KMS-11 (cell line): ENCODE measurements around the gene HEY2.

ENCODE experiments used
- H2AFZ ChIP-seq: fragments of 200-600 bp; sonication (generic); 2 replicates; pipeline ENCODE4 v1.6.1; 2016; ENCODE audit warnings: antibody characterized with exemption, mixed run types, low read depth
- H3K27ac ChIP-seq: fragments of 200-600 bp; sonication (generic); 2 replicates; pipeline ENCODE4 v1.6.1; 2016; ENCODE audit warnings: mild to moderate bottlenecking, mixed run types
- H3K27me3 ChIP-seq: fragments of 200-600 bp; sonication (generic); 2 replicates; pipeline ENCODE4 v1.6.1; 2017; ENCODE audit warnings: mild to moderate bottlenecking, low read depth, mixed run types, moderate library complexity; ENCODE audit not compliant: insufficient read depth
- H3K36me3 ChIP-seq: fragments of 200-600 bp; sonication (generic); 2 replicates; pipeline ENCODE4 v1.6.1; 2017; ENCODE audit warnings: mild to moderate bottlenecking, mixed run types; ENCODE audit not compliant: insufficient read depth
- H3K4me1 ChIP-seq: fragments of 200-600 bp; sonication (generic); 2 replicates; pipeline ENCODE4 v1.6.1; 2016; ENCODE audit warnings: mild to moderate bottlenecking, low read depth, mixed run types; ENCODE audit not compliant: poor library complexity, severe bottlenecking
- H3K4me2 ChIP-seq: fragments of 200-600 bp; sonication (generic); 2 replicates; pipeline ENCODE4 v1.7.0; 2016; ENCODE audit warnings: mild to moderate bottlenecking, mixed run types
- H3K4me3 ChIP-seq: fragments of 200-600 bp; sonication (generic); IDR thresholded peaks from 2 replicates; pipeline ENCODE4 v1.6.1; 2017; ENCODE audit warnings: low read depth, low read length, mixed read lengths; ENCODE audit not compliant: insufficient read depth
- H3K79me2 ChIP-seq: fragments of 200-600 bp; sonication (generic); 2 replicates; pipeline ENCODE4 v1.6.1; 2016; ENCODE audit warnings: low read depth, mixed run types; ENCODE audit not compliant: insufficient read depth
- H3K9ac ChIP-seq: fragments of 200-600 bp; sonication (generic); 2 replicates; pipeline ENCODE4 v1.6.1; 2016; ENCODE audit warnings: mild to moderate bottlenecking, mixed run types
- H4K20me1 ChIP-seq: fragments of 200-600 bp; sonication (generic); 2 replicates; pipeline ENCODE4 v1.6.1; 2016; ENCODE audit warnings: mild to moderate bottlenecking, mixed run types; ENCODE audit not compliant: insufficient read depth
- CTCF ChIP-seq: fragments of 200-600 bp; sonication (generic); conservative IDR thresholded peaks from 2 replicates; pipeline ENCODE4 v1.6.1; 2017; ENCODE audit warnings: low read depth, mild to moderate bottlenecking, antibody characterized with exemption, low read length, moderate library complexity, mixed read lengths

HEY2 gene

GRCh38 chr6:125743604-125744003 lies 5.8 kb upstream of the HEY2 start:
- no peak overlapping the region for H2AFZ ChIP-seq
- no peaks in the 10 kb centered on the region for H3K79me2 ChIP-seq
- H4K20me1 ChIP-seq: no peaks in the 10 kb centered on the region
- H3K27ac ChIP-seq: no peak overlapping the region
- H3K4me3 ChIP-seq: no peak overlapping the region
- TF ChIP-seq CTCF: no peak
- H3K36me3 ChIP-seq: no peaks in the 10 kb centered on the region
- H3K27me3 ChIP-seq: no peaks in the 10 kb centered on the region
- H3K4me2 ChIP-seq: no peak overlapping the region
- H3K9ac ChIP-seq: no peak overlapping the region
- H3K4me1 ChIP-seq: peaks cover 7% of the 10 kb centered on the region

- no peaks in the 10 kb centered on the region for H3K79me2 ChIP-seq
- H3K4me3 ChIP-seq: no peak overlapping the region
- peaks cover 10% of the 10 kb centered on the region for H3K4me1 ChIP-seq
- no peaks in the 10 kb centered on the region for H3K27me3 ChIP-seq
- H3K4me2 ChIP-seq: no peak overlapping the region
- no peaks in the 10 kb centered on the region for H4K20me1 ChIP-seq
- no peaks in the 10 kb centered on the region for H3K36me3 ChIP-seq
- H3K9ac ChIP-seq: no peak overlapping the region
- no peak for TF ChIP-seq CTCF
- no peak overlapping the region for H3K27ac ChIP-seq
- H2AFZ ChIP-seq: no peak overlapping the region
These were observed 4.0 kb upstream of the HEY2 start for GRCh38 chr6:125745281-125746018.

GRCh38 chr6:125746019-125746414 lies 3.4 kb upstream of the HEY2 start:
- Histone ChIP-seq H3K27ac (no peak overlapping the region), H3K4me3 (no peak overlapping the region), H3K4me1 (peaks cover 16% of the 10 kb centered on the region)

GRCh38 chr6:125746731-125747588 lies 2.5 kb upstream of the HEY2 start:
- Histone ChIP-seq H3K27ac (peak overlapping the region; percentile 20; the same call in 1 of the 2 replicates), H3K9ac (peak overlapping the region; percentile 52; the same call in 1 of the 2 replicates)

More at GRCh38 chr6:125746019-125746414, 3.4 kb upstream of the HEY2 start:
- Histone ChIP-seq H4K20me1 (no peaks in the 10 kb centered on the region), H3K9ac (no peak overlapping the region), H3K79me2 (no peaks in the 10 kb centered on the region), H2AFZ (peak overlapping the region; percentile 68; the same call in 1 of the 2 replicates), H3K4me2 (peak overlapping the region; percentile 75), H3K27me3 (no peaks in the 10 kb centered on the region), H3K36me3 (no peaks in the 10 kb centered on the region)
- TF ChIP-seq CTCF: no peak

More at GRCh38 chr6:125746731-125747588, 2.5 kb upstream of the HEY2 start:
- H3K79me2 ChIP-seq: no peaks in the 10 kb centered on the region
- no peaks in the 10 kb centered on the region for H3K27me3 ChIP-seq
- TF ChIP-seq CTCF: no peak
- no peak overlapping the region for H3K4me3 ChIP-seq
- peak overlapping the region; percentile 73 for H2AFZ ChIP-seq
- no peaks in the 10 kb centered on the region for H4K20me1 ChIP-seq
- no peaks in the 10 kb centered on the region for H3K36me3 ChIP-seq
- peaks cover 16% of the 10 kb centered on the region for H3K4me1 ChIP-seq
- H3K4me2 ChIP-seq: peak overlapping the region; percentile 75
